Measurements from ENCODE around the gene KRT37.

KRT37 gene

GRCh38 chr17:41411072-41411840 is 13.1 kb downstream of the KRT37 start:
- ChIA-PET CTCF (no interaction called here), POLR2A (no interaction called here)
- TF ChIP-seq ELF4 (IDR thresholded peaks at IDR 0.05) (no peak), PKNOX1 (IDR thresholded peaks at IDR 0.05) (no peak), FOXK2 (IDR thresholded peaks at IDR 0.05) (no peak)
- DNase-seq (ENCODE audit: extremely low spot score): no peak

- no peak for DNase-seq (ENCODE audit: extremely low spot score)
- ChIA-PET POLR2A (no interaction called here), CTCF (interaction anchor here (0.6 to 2.7 kb wide), 2 partner anchors 10 to 475 kb away, joined by 3 to 9 read pairs; no protein-coding TSS in a partner anchor)
These were observed 17.2 kb downstream of the KRT37 start for GRCh38 chr17:41407226-41407625.

GRCh38 chr17:41406205-41406604 is 18.2 kb downstream of the KRT37 start:
- TF ChIP-seq TARDBP (IDR thresholded peaks at IDR 0.05) (no peak), CTBP1 (IDR thresholded peaks at IDR 0.05; ENCODE audit: borderline replicate concordance) (no peak), PKNOX1 (IDR thresholded peaks at IDR 0.05) (no peak), SUZ12 (IDR thresholded peaks at IDR 0.05) (no peak), FOXK2 (IDR thresholded peaks at IDR 0.05) (no peak), NFRKB (IDR thresholded peaks at IDR 0.05) (no peak), BHLHE40 (IDR thresholded peaks at IDR 0.05; ENCODE audit: borderline replicate concordance) (no peak), L3MBTL2 (conservative IDR thresholded peaks at IDR 0.05) (no peak), FOXM1 (IDR thresholded peaks at IDR 0.05; ENCODE audit: borderline replicate concordance) (no peak), ARNT (IDR thresholded peaks at IDR 0.05) (no peak), ELF4 (IDR thresholded peaks at IDR 0.05) (no peak), LEF1 (IDR thresholded peaks at IDR 0.05; ENCODE audit: borderline replicate concordance) (no peak), HDGF (IDR thresholded peaks at IDR 0.05; ENCODE audit: borderline replicate concordance) (no peak), ZNF384 (IDR thresholded peaks at IDR 0.05) (no peak), FOXA1 (IDR thresholded peaks at IDR 0.05) (no peak), SP1 (IDR thresholded peaks at IDR 0.05) (no peak)
- ChIA-PET POLR2A (no interaction called here), CTCF (interaction anchor here (0.9 to 2.7 kb wide), 2 partner anchors 11 to 143 kb away, joined by 3 to 9 read pairs; no protein-coding TSS in a partner anchor)
- DNase-seq (ENCODE audit: extremely low spot score): no peak

More at GRCh38 chr17:41407226-41407625, 17.2 kb downstream of the KRT37 start:
- TF ChIP-seq SUZ12 (IDR thresholded peaks at IDR 0.05): no peak
- no peak for TF ChIP-seq TARDBP (IDR thresholded peaks at IDR 0.05)
- TF ChIP-seq ARNT (IDR thresholded peaks at IDR 0.05): no peak
- no peak for TF ChIP-seq L3MBTL2 (conservative IDR thresholded peaks at IDR 0.05)
- TF ChIP-seq BHLHE40 (IDR thresholded peaks at IDR 0.05; ENCODE audit: borderline replicate concordance): no peak
- no peak for TF ChIP-seq LEF1 (IDR thresholded peaks at IDR 0.05; ENCODE audit: borderline replicate concordance)
- TF ChIP-seq SP1 (IDR thresholded peaks at IDR 0.05): no peak
- TF ChIP-seq FOXM1 (IDR thresholded peaks at IDR 0.05; ENCODE audit: borderline replicate concordance): no peak
- no peak for TF ChIP-seq HDGF (IDR thresholded peaks at IDR 0.05; ENCODE audit: borderline replicate concordance)
- TF ChIP-seq PKNOX1 (IDR thresholded peaks at IDR 0.05): no peak
- no peak for TF ChIP-seq FOXA1 (IDR thresholded peaks at IDR 0.05)
- no peak for TF ChIP-seq ELF4 (IDR thresholded peaks at IDR 0.05)
- no peak for TF ChIP-seq ZNF384 (IDR thresholded peaks at IDR 0.05)

GRCh38 chr17:41404024-41404671 is 20.2 kb downstream of the KRT37 start:
- no peak for TF ChIP-seq ELF4 (IDR thresholded peaks at IDR 0.05)
- no peak for TF ChIP-seq LEF1 (IDR thresholded peaks at IDR 0.05; ENCODE audit: borderline replicate concordance)
- no peak for TF ChIP-seq SUZ12 (IDR thresholded peaks at IDR 0.05)
- TF ChIP-seq CTBP1 (IDR thresholded peaks at IDR 0.05; ENCODE audit: borderline replicate concordance): no peak
- no peak for TF ChIP-seq PKNOX1 (IDR thresholded peaks at IDR 0.05)
- no peak for TF ChIP-seq ARNT (IDR thresholded peaks at IDR 0.05)
- TF ChIP-seq HDGF (IDR thresholded peaks at IDR 0.05; ENCODE audit: borderline replicate concordance): no peak
- TF ChIP-seq NFRKB (IDR thresholded peaks at IDR 0.05): no peak
- TF ChIP-seq FOXA1 (IDR thresholded peaks at IDR 0.05): no peak
- no peak for TF ChIP-seq FOXM1 (IDR thresholded peaks at IDR 0.05; ENCODE audit: borderline replicate concordance)
- no peak for DNase-seq (ENCODE audit: extremely low spot score)
- ChIA-PET CTCF (interaction anchor here (0.6 to 1.9 kb wide), 3 partner anchors 145 to 702 kb away, joined by 3 to 8 read pairs (median 3); no protein-coding TSS in a partner anchor), POLR2A (interaction anchor here (0.8 to 1.8 kb wide), 2 partner anchors 285 to 585 kb away, joined by 3 to 6 read pairs; partner anchors contain the start of gene EIF1)

GRCh38 chr17:41403404-41404023 is 20.9 kb downstream of the KRT37 start:
- no peak for DNase-seq (ENCODE audit: extremely low spot score)
- ChIA-PET CTCF (interaction anchor here (1.9 kb wide), 1 partner anchor 259 kb away, joined by 8 read pairs; no protein-coding TSS in a partner anchor), POLR2A (interaction anchor here (0.7 to 1.8 kb wide), 3 partner anchors 285 to 757 kb away, joined by 3 to 6 read pairs (median 3); partner anchors contain the start of gene EIF1)
- TF ChIP-seq CTBP1 (IDR thresholded peaks at IDR 0.05; ENCODE audit: borderline replicate concordance) (no peak), ZNF384 (IDR thresholded peaks at IDR 0.05) (no peak), TARDBP (IDR thresholded peaks at IDR 0.05) (no peak), FOXM1 (IDR thresholded peaks at IDR 0.05; ENCODE audit: borderline replicate concordance) (no peak)
